ENCODE data around the gene FCN3.

GRCh38 chr1:27399251-27400025 is 24.8 kb upstream of the FCN3 start:
- no peak for TF ChIP-seq CTCF (conservative IDR thresholded peaks at IDR 0.05; ENCODE audit: low read length)
- TF ChIP-seq EZH2phosphoT487 (IDR thresholded peaks at IDR 0.05; ENCODE audit: borderline replicate concordance, low read depth, low read length): no peak
